Neural progenitor cell (in vitro differentiated cells): ENCODE data around the gene RPL10. TPM values are rescaled to one million over a fixed set of nuclear protein-coding genes. Genes with fewer than 3 reads are reported as not detected.
A peak's percentile ranks its signal among the peaks of the same experiment; 100 is the strongest.

Experiments
- DNase-seq: peaks from one replicate; pipeline ENCODE4 v3.0.0-alpha.2; 2016; ENCODE audit warnings: low spot score
- H2AFZ ChIP-seq: fragments of 200-600 bp; sonication (generic); replicated peaks from 2 replicates; pipeline ENCODE4 v1.6.1; 2016; ENCODE audit warnings: antibody characterized with exemption
- H3F3A ChIP-seq: fragments of 200-600 bp; sonication (generic); 2 replicates; pipeline ENCODE4 v1.6.1; 2016; ENCODE audit warnings: antibody characterized with exemption, low read depth
- H3K27ac ChIP-seq: fragments of 200-600 bp; sonication (generic); 2 replicates; pipeline ENCODE4 v1.5.1; 2016; ENCODE audit warnings: mild to moderate bottlenecking
- H3K27me3 ChIP-seq: fragments of 200-600 bp; sonication (generic); 2 replicates; pipeline ENCODE4 v1.6.1; 2016; ENCODE audit warnings: mild to moderate bottlenecking, moderate library complexity
- H3K36me3 ChIP-seq: fragments of 200-600 bp; sonication (generic); 2 replicates; pipeline ENCODE4 v1.5.1; 2016
- H3K4me1 ChIP-seq: fragments of 200-600 bp; sonication (generic); 2 replicates; pipeline ENCODE4 v1.6.1; 2016; ENCODE audit warnings: mixed run types
- H3K4me2 ChIP-seq: fragments of 200-600 bp; sonication (generic); 2 replicates; pipeline ENCODE4 v1.6.1; 2016
- H3K4me3 ChIP-seq: fragments of 200-600 bp; sonication (generic); 2 replicates; pipeline ENCODE4 v1.5.1; 2016
- H3K79me2 ChIP-seq: fragments of 200-600 bp; sonication (generic); 2 replicates; pipeline ENCODE4 v1.6.1; 2016; ENCODE audit warnings: low read depth
- H3K9ac ChIP-seq: fragments of 200-600 bp; sonication (generic); 2 replicates; pipeline ENCODE4 v1.6.1; 2016
- H3K9me3 ChIP-seq: fragments of 200-600 bp; sonication (generic); 2 replicates; pipeline ENCODE4 v1.5.1; 2016; ENCODE audit warnings: low read depth
- H4K20me1 ChIP-seq: fragments of 200-600 bp; sonication (generic); 2 replicates; pipeline ENCODE4 v1.6.1; 2016; ENCODE audit warnings: low read depth
- H3K27ac Mint-ChIP-seq: 3 replicates; pipeline ENCODE4 v1.8.0; 2021; ENCODE audit warnings: mixed read lengths
- H3K27me3 Mint-ChIP-seq: 2 replicates; pipeline ENCODE4 v1.8.0; 2022; ENCODE audit warnings: low read depth, mild to moderate bottlenecking, inconsistent platforms, moderate library complexity, mixed read lengths; ENCODE audit not compliant: insufficient read depth
- H3K36me3 Mint-ChIP-seq: 3 replicates; pipeline ENCODE4 v1.8.0; 2021; ENCODE audit warnings: mixed read lengths
- H3K4me1 Mint-ChIP-seq: 3 replicates; pipeline ENCODE4 v1.8.0; 2021; ENCODE audit warnings: mixed read lengths
- H3K4me3 Mint-ChIP-seq: 3 replicates; pipeline ENCODE4 v1.8.0; 2021; ENCODE audit warnings: mild to moderate bottlenecking, moderate library complexity, mixed read lengths
- H3K9me3 Mint-ChIP-seq: 3 replicates; pipeline ENCODE4 v1.8.0; 2020; ENCODE audit warnings: mixed read lengths
- CTCF ChIP-seq: fragments of 200-600 bp; sonication (generic); IDR thresholded peaks from 2 replicates; pipeline ENCODE4 v1.5.1; 2017; ENCODE audit warnings: antibody characterized with exemption, mild to moderate bottlenecking
- EZH2 ChIP-seq: fragments of 200-600 bp; sonication (generic); IDR thresholded peaks from 2 replicates; pipeline ENCODE4 v1.6.1; 2017; ENCODE audit warnings: antibody characterized with exemption, mild to moderate bottlenecking, moderate library complexity
- EZH2phosphoT487 ChIP-seq: fragments of 200-600 bp; sonication (generic); IDR thresholded peaks from 2 replicates; pipeline ENCODE4 v1.6.1; 2017; ENCODE audit warnings: antibody characterized with exemption
- total RNA-seq: library from RNA; depleted of rRNA; stranded (reverse); fragments of >200 nt; gene quantifications from 2 replicates; pipeline ENCODE4 v1.2.3, GENCODE V29; 2015; ENCODE audit warnings: low replicate concordance

Gene RPL10
- total RNA-seq, 1 donor from 2014 or later: 4,507 TPM

DNA sequence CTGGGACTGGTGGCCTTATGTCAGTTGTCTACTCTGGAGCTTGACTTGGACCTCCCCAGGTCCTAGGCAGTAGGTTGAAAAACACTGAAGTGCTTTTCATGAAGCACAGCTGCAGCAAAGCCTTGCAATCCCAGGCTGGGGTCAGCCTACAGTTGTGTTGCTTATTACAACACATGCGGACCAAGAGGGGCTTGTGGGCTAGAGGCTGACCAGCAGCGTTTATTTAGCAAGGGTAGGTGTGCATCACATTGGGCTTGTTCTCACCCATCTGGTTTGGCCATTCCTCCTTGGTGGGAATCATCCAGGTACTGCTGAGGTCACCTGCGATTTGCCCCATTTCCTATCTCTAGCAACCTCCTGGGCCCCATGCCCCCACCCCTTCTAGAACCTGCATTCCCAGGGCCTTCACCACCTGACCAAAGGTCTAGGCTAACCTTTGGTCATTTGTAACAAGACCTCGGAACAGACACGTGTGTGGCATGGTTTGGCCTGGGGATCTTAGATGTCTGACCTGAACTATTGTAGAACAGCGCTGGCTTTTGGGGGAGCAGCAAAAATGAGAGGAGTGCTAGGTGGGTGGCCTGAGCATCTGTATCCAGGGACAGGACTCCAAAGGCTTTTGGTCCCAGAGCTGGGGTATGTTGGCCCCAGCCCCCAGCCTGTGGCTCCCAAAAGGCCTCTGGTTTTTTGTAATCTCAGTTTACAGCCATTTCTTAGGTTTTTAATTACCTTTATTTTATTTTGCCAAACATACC is 3.0 kb downstream of the RPL10 start:
- Mint-ChIP-seq H3K4me1 (peaks cover 13% of the 10 kb centered on the region), H3K9me3 (peaks cover 26% of the 10 kb centered on the region), H3K4me3 (peak overlapping the region; percentile 55), H3K27ac (no peak overlapping the region), H3K36me3 (peaks cover 15% of the 10 kb centered on the region), H3K27me3 (peaks cover 14% of the 10 kb centered on the region)
- peaks cover 50% of the 10 kb centered on the region for H3F3A ChIP-seq
- H3K9me3 ChIP-seq: no peaks in the 10 kb centered on the region
- H3K27me3 ChIP-seq: no peaks in the 10 kb centered on the region
- H3K79me2 ChIP-seq: peaks cover 20% of the 10 kb centered on the region
- H3K9ac ChIP-seq: no peak overlapping the region
- no peak overlapping the region for H2AFZ ChIP-seq
- H4K20me1 ChIP-seq: peaks cover 23% of the 10 kb centered on the region
- no peak overlapping the region for H3K4me2 ChIP-seq
- H3K36me3 ChIP-seq: no peaks in the 10 kb centered on the region
- H3K27ac ChIP-seq: no peak overlapping the region
- no peaks in the 10 kb centered on the region for H3K4me1 ChIP-seq
- no peak overlapping the region for H3K4me3 ChIP-seq
- DNase-seq: no peak
- TF ChIP-seq EZH2: no peak
- no peak for TF ChIP-seq CTCF
- TF ChIP-seq EZH2phosphoT487: no peak

DNA sequence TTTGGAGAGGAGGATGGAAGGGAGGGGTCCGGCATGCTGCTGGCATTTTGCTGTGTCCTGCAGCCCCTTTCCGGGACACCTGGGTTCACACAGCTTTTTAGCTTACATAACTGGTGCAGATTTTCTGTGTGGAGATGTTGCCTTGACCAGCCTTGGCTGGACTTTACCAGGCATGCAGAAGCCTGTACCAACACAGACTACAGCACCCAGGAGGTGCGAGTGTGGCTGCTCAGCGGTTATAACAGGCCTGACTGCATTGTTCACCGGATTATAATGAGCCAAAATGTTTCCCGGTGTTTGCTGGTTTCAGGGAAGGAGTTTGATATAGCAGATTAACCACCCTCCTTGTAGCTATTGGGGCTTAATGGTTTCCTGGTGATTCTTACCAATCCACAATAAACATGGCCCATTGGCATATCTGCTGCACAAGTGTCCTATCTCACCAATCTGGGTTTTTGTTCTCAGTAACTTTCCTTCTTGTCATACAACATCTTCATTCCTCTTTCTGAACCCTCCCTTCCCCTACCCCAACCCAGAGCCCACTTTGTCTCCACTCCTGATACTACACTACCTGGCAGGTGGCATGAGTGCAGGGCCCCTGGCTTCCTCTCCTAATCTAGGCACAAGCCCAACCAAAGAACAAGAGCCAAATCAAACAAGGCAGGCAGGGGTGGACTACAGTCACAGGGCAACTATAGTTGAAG is 3.9 kb downstream of the RPL10 start:
- H3K4me3 Mint-ChIP-seq: no peak overlapping the region
- H3K27me3 ChIP-seq: no peaks in the 10 kb centered on the region
- H3K9me3 Mint-ChIP-seq: peaks cover 28% of the 10 kb centered on the region
- TF ChIP-seq EZH2 (no peak), CTCF (no peak), EZH2phosphoT487 (no peak)
- H3K27ac ChIP-seq: no peak overlapping the region
- no peaks in the 10 kb centered on the region for H3K9me3 ChIP-seq
- no peak overlapping the region for H3K4me3 ChIP-seq
- peaks cover 20% of the 10 kb centered on the region for H3K79me2 ChIP-seq
- H3K36me3 Mint-ChIP-seq: peaks cover 15% of the 10 kb centered on the region
- no peak overlapping the region for H2AFZ ChIP-seq
- H4K20me1 ChIP-seq: peaks cover 23% of the 10 kb centered on the region
- no peak overlapping the region for H3K9ac ChIP-seq
- H3K4me2 ChIP-seq: no peak overlapping the region
- H3K27me3 Mint-ChIP-seq: peaks cover 13% of the 10 kb centered on the region
- no peaks in the 10 kb centered on the region for H3K36me3 ChIP-seq
- DNase-seq: no peak
- no peaks in the 10 kb centered on the region for H3K4me1 ChIP-seq
- H3K27ac Mint-ChIP-seq: no peak overlapping the region
- H3F3A ChIP-seq: peaks cover 49% of the 10 kb centered on the region
- peaks cover 13% of the 10 kb centered on the region for H3K4me1 Mint-ChIP-seq

DNA sequence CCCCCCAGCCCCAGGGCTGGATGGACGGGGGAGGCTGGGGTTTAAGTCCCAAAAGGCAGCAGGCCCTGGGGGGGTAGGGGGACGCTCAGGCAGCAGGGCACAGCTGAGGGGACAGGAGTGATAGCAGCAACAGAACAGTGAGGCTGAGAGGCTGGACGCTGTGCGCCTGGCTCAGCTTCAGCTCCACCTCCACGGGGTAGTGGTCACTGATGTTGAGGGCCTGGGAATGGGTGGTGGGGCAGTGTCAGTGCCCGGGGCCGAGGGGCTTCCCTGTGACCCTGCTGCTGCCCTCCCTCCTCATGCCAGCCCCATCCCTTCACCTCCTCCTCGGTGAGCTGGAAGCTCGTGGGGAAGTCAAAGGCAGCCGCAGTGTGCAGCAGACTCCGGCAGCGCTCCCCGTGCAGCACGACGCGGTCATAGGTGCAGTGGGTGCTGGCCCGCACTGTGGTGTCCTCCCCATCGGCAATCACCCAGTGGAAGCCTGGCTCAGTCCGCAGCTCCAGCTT is 4.5 kb downstream of the RPL10 start:
- Histone ChIP-seq H2AFZ (no peak overlapping the region), H3K27me3 (no peaks in the 10 kb centered on the region), H3K4me1 (no peaks in the 10 kb centered on the region), H3K4me3 (no peak overlapping the region), H3K9me3 (no peaks in the 10 kb centered on the region), H3K27ac (no peak overlapping the region), H3F3A (peaks cover 43% of the 10 kb centered on the region), H3K4me2 (no peak overlapping the region), H3K79me2 (peaks cover 20% of the 10 kb centered on the region), H3K9ac (no peak overlapping the region), H3K36me3 (no peaks in the 10 kb centered on the region), H4K20me1 (peaks cover 23% of the 10 kb centered on the region)
- H3K4me3 Mint-ChIP-seq: no peak overlapping the region
- no peak for TF ChIP-seq CTCF
- no peak for TF ChIP-seq EZH2phosphoT487
- TF ChIP-seq EZH2: no peak
- DNase-seq: no peak
- H3K4me1 Mint-ChIP-seq: peaks cover 13% of the 10 kb centered on the region
- no peak overlapping the region for H3K27ac Mint-ChIP-seq
- H3K27me3 Mint-ChIP-seq: peaks cover 12% of the 10 kb centered on the region
- peaks cover 15% of the 10 kb centered on the region for H3K36me3 Mint-ChIP-seq
- H3K9me3 Mint-ChIP-seq: peaks cover 28% of the 10 kb centered on the region
